Middle frontal gyrus (tissue), 1 donor: Measurements from ENCODE around the gene SDCBP2.
"Not testable (repeated sequence)": the region's sequence is repeated elsewhere in the genome, so short reads cannot be mapped to it uniquely, and the experiment has no call there.

Experiments used
- DNase-seq: peaks from one replicate; pipeline ENCODE4 v3.0.0-alpha.2; 2015; ENCODE audit warnings: low spot score; ENCODE audit errors: extremely low spot score

The SDCBP2 gene

DNA sequence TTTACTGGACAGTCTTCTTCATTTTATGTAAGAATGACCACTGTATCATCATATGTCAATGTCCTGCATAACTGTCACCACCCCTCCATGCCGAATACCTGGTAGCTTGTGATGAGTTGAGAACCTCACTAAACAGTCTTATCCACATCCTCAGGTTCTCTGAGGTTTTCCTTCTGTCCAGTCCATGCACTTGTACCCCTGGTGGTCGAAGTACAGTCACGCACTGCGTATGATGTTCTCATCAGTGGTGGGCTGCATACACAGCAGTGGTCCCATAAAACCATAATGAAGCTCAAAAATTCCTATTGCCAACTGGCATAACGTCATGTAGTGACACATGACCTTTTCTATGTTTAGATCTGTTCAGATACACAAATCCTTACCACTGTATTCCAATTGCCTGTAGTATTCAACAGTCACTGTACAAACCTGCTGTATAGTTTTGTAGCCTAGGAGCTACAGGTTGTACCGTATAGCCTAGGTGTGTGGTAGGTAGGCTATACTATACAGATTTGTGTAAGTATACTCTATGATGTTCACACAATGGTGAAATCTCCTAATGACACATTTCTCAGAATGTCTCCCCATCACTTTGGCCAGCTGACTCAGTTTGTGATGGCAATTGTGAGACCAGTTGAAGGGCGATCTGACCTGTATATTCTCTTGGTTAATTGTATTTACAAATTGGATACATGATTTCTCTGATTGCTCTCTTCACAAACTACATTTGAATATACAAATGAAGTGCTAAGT lies 31.3 kb upstream of the SDCBP2 start:
- no peak for DNase-seq

DNA sequence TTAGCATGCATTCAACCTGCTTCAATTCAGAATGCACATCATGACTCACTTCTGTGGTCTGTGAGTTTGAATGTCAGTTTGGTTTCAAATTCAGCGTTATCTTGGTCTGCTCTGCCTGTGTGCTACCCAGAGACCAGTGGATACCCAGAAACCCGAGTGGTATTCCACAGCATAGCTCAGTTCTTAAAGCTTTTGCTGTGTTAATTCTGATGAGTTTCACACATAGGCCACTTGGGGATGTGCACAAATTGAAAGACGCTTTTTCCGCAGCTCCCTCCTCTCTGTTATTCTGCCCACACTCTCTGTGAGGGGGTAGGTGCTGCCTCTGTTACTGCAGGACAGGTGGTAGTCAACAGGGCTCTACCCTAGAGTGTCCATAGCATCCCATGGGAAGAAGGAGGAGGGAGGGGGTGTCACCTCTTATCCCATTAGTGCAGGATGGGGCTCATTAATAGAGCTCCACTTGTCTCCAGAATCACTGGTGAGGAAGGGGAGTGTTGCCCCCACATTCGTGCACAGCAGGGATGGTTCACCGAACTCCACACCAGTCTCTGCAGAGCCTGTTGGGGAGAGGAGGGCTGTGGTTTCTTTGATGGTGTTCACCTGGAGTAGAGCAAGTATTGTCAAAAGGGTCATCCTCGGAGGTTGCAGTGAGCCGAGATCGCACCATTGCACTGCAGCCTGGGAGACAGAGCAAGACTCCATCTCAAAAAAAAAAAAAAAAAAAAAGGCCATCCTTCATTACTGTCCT lies 29.2 kb upstream of the SDCBP2 start:
- no peak for DNase-seq

DNA sequence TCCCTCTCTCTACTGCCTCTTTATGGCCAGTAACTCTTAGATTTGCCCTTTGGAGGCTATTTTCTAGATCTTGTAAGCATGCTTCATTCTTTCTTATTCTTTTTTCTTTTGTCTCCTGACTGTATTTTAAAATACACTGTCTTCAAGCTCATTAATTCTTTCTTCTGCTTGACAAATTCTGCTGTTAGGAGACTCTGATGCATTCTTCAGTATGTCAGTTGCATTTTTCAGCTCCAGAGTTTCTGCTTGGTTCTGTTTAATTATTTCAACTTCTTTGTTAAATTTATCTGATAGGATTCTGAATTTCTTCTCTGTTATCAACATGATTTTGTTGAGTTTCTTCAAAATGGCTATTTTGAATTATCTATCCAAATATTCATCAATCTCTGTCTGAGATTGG lies 25.0 kb upstream of the SDCBP2 start:
- no peak for DNase-seq

DNA sequence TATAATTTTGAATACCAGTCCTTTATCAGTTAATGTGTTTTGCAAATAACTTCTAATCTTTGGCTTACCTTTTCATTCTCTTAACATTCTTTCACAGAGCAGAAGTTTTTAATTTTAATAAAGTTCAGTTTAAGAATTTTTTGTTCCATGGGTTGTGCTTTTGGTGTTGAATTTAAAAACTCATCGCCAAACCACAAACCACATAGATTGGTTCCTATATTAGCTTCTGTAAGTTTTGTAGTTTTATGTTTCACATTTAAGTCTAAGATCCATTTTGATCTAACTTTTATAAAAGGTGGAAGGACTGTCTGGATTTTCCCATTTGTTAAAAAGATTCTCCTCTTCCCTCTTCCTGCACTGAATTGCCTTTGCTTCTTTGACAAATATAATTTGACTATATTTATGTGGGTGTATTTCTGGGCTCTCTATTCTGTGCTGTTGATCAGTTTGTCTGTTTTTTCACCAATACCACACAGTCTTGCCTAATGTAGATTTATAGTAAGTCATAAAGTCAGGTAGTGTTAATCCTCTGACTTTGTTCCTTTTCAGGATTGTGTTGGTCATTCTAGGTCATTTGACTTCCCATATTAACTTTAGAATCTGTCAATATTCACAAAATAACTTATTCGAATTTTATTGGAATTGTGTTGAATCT lies 17.5 kb upstream of the SDCBP2 start:
- DNase-seq, result no peak

DNA sequence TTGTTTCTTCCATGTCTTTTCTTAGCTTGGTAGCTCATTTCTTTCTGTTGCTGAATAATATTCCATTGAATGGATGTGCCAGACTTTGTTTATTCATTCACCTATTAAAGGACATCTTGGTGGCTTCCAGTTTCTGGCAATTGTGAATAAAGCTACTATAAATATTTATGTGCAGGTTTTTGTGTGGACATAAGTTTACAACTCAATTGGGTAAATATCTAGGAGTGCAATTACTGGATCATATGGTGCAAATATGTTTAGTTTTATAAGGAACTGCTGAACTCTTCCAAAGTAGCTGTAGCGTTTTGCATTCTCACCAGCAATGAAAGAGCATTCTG lies 16.8 kb upstream of the SDCBP2 start:
- no peak for DNase-seq

DNA sequence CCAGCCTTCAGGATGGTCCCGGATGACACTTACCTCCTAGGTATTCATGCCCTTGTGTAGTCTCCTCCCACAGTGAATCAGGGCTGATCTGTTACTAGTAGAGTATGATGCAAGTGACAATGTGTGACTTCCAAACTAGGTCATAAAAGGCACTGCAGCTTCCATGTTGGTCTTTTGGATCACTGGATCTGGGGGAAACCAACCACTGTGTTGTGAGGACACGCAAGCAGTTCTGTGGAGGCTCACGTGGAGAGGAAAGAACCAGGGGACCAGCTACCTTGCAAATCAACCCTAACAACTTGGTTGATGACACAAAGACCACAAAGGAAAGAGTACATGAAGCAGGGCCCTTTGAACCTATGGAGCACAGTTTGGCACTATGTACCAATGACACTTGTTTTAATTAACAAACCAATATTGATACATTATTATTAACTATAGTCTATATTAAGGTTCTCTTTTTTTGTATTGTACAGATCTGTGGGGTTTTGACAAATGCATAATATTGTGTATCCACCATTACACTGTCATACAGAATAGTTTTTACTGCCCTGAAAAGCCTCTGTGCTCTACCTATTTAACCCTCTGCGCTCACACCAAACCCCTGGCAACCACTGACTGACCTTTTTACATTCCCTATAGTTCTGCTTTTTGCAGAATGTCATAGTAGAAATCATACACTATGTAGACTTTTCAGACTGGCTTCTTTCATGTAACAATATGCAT lies 16.3 kb upstream of the SDCBP2 start:
- no peak for DNase-seq

DNA sequence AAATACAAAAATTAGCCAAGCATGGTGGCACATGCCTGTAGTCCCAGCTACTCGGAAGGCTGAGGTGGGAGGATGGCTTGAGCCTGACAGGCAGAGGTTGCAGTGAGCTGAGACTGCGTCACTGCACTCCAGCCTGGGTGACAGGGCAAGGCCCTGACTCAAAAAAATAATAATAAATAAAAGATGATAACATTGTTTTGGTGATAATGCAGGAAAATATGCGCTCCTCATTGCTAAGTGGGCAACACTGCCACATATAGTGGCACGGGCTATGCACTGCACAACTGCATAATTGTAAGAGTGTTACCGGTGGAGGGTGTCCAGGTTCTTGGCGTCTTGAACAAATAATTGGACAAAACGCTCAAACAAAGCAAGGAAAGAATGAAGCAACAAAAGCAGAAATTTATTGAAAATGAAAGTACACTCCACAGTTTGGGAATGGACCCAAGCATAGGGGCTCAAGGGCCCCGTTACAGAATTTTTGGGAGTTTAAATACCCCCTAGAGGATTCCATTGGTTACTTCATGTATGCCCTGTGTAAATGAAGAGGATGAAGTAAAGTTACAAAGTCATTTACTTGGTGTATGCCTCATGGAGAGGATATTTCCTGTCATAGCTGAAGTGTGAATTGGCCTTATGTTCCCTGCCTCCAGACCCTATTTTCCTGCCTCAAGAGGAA lies 14.6 kb upstream of the SDCBP2 start:
- DNase-seq, result not testable (repeated sequence)

DNA sequence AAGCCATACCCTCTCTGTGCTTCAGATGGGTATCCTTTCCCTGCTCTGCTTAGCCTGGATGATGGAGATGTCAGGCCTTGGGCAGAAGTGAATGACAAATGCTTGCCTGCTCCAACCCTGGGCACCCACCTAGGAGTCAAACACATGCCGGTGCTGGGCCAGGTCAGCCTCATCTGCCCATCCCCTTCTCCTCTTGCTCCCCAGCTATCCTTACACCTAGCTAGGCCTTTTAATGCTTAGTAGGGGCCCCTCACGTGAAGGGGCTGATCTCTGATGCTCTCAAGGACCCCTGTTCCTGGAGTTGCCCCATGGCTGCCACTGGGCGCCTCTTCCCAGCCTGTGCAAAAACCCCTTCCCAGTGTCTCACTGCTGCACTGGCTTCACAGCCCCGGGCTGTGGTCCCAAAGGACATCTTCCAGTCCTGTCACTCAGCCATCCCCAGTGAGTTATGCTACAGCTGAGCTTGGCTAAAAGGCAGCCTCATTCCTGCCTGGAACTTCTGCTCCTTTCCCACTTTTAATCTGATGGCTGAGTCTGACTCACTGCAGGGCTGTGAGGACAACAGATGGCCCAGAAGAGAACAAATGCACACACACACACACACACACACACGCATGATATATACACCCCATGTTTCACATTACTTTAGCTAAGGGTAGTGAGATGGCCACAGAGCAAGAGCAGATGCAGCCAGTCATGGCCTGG lies 12.8 kb upstream of the SDCBP2 start:
- DNase-seq, result no peak

DNA sequence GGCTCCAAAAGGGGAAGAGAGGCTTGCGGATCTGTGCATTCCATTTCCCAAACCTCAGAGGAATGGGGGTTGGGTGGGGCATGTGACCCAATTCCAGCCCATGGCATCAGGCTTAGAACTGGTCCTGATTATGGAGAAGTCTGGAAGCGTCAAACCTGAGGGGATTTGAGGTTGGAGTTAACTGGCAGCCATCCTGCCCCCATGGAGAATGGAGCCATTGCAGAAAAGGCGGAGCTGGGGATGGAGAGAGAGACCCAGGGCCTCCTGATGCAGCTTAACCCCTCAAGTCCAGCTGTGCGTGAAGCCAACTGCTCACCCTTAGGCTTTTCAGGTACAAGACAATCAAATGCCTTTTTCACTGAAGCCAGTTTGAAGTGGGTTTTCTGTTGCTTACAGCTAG lies 9.9 kb upstream of the SDCBP2 start:
- DNase-seq, result no peak

DNA sequence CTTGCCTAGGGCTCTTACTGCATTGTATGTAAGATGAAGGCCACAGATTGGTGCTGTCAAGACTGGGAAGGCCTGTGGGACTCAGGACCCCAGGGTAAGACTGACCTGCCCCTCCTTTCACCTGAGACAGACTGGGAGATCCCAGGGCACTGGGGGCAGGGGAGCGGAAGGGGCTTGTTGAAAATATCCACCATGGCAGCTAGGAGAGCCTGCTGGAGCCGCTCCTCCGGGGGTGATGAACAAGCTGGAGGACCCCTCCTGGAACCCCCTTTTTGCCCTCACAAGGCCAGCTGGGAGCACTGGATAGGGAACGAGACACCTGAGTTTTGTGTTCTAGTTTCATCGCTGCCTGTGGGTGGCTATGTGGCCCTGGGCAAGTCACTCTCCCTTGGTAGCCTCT lies 9.2 kb upstream of the SDCBP2 start:
- no peak for DNase-seq

DNA sequence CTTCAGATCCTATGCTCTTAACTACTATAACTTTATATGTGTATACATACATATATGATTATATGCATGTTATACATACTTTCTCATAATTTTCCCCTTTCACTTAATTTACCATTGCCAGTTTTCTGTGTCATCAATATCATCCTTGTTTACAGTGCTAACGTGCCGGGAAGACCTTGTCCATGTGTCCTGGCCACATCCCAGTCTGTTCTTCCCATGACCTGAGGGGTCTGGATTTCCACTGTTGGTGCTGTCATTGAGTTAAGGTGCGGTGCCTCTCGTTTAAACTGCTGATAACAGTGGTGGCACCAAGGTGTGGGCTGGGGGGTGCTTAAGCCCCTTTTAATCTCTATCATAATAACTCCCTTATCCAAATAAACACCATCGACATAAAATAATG lies 8.5 kb upstream of the SDCBP2 start:
- no peak for DNase-seq

DNA sequence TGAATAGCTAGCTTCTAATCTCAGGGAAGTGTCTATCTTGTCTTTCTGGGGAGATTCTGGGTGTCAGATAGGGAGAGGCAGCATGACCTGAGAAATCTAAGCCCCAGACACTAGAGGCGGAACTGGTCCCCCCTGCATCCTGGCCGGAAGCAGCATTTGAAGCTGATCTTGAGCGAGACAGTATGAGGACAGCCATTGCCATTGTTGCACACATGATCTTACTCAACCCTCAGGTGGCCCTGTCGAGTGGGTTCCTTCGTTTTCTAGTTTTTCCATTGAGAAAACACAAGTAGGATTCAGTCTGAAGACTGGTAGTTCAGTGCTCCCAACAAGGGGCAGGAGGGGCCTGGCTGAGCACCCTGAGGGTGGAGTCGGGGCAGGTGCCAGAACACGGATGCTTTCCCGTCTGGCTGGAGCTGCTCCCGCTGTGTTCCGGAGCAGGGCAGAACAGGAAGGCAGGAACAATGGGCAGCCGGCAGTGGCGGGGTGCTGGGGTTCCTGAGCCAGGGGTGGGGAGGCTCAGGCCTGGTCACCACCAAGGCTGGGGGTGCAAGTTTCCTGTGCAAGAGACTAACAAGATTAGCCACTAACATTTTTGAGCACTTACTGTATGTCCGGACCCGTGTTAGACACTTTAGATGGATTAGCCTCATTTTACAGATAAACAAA lies 7.9 kb upstream of the SDCBP2 start:
- DNase-seq, result no peak

DNA sequence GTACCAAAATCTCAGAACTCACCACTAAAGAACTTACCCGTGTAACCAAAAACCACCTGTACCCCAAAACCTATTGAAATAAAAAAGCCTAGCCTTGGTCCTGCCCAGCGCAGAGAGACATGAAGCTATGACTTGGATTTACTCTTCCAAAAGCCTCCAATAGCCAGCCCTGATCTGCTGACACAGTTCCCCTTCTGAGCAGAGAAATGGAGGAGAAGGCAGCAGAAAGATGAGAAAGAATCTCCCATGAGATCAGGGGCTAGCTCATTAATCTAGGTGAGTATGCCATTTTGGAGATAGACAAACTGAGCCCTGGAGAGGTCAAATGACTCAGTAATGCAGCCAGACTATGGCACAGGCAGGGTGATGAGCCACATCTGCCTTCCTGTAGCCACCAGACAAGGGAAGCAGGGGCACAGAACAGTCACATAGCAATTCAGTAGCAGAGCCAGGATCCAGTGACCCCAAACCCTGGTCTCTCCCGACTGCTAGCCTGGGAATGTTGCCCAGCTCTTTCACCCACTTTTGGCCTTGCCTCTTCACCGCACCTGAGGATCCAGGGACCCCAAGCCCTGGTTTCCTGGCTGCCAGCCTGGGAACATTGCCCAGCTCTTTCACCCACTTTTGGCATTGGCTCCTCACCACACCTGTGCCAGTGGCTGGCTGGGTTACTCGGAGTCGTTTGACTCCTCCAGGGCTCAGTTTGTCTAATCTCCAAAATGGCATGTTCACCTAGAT lies 7.2 kb upstream of the SDCBP2 start:
- DNase-seq, result no peak

DNA sequence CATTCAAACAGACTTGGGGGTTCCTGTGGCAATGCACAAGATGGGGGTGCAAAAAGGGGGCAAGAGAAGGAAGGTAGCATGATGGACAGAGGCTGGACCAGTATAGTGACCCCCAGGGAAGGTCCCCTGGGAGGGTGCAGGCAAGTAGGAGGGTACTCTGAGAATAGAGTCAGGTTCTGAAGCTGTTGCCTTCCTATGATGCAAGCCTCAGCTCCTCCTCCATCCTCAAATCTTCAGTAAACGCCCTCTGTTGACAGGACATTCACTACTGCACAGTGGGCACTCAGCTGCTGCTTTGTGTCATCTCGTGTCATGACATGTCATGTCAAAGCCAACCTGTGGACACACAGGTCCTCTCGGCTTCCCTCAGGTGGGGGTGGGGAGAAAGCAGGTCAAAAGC lies 5.8 kb upstream of the SDCBP2 start:
- DNase-seq, result no peak

DNA sequence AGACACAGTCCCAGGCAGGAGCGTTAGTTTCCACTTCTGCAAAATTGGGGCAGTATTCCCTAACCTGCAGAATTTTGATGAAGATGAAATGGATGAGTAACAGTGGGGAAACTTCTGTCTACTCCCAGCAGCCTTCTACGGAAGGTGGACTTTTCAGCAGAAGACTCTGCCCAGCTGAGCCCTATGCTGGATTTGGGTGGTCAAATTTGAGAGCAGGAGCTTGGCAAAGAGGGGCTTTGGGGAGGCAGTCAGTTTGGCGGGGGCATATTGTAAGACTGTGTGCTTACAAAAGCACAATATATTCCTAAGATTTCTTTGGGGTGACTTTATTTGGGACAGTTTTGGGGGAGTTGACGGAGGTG lies 5.4 kb upstream of the SDCBP2 start:
- no peak for DNase-seq

DNA sequence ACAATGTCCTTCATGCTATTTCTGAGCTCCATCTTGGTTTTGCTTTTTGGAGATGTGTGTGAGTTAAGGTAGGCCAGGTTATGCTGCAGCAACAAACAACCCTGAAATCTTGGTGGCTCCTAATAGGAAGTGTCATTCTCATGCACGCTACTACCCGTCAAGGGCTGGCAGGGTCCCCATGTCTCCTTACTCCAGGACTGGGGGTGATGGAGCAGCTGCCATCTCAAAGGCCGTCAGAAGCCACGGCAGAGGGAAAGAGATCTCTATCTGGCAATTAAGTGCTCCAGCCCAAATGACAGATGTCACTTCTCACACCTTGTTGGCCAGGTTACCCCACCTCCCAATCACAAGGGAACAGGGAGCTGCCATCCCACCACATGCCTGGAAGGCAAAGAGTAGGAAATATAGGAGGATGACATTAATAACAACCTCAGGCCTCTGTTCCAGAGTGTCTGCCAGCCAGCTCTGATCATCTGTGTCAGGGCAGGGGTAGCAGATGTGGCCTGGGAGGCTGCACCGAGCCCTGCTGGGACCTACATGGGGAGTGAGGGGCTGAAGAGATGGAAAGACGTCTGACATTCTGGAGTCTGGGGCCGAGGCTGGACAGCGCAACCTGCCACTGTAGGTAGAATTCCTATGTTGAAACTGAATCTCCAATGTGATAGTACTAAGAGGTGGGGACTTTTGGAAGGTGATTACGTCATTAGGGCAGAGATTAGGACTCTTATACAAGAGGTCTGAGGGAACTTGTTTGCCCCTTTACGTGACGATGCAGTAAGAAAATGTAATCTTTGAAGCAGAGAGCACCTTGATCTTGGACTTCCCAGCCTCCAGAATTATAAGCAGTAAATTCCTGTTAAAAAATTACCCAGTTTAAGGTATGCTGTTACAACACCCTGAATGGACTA lies 4.8 kb upstream of the SDCBP2 start:
- no peak for DNase-seq

DNA sequence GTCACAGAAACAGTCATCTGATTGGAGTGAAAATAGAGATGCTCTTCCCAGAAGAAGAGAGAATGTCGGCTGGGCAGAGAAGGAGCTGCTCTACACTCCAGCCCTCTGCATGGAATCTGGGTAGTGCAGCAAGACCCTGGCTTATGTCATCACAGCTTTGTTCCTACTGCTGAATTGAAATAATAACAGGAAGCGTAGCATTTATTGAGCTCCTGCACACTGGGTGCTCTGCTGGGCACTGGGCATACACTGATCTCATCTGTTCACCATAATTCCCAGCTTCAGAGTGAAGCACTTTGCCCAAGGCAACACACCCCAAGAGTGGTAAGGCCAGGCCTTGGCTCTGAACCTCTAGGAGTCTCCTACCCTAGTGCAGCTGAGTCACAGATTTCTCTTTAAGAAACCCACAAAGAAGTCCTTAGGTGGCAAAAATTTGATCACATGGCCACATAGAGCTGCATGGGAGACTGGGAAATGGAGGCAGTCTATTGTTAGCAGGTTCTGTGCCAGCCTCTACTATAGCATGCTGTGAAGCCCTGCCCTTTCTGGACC lies 3.9 kb upstream of the SDCBP2 start:
- no peak for DNase-seq

DNA sequence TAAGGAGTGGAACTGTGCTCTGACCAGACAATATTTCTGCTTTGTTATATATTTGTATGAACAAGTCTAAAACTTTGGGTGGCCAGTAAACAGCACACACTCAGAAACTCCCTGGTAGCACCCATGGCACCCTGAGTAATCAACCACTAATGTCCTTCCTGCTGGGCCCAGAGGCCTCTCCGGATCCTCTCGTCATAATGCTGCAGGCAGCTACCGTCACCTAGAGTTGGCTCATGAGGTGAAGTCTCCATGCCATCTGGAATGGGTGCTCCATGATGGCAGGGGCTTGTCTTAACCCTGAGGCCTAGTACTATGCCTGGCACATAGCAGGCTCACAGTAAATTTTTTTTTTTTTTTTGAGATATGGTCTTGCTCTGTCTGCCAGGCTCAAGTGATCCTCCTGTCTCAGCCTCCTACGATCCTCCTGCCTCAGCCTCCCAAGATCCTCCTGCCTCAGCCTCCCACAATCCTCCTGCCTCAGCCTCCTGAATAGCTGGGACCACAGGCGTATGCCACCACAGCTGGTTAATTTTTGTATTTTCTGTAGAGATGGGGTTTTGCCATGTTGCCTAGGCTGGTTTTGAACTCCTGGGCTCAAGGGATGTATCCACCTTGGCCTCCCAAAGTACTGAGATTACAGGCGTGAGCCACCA lies 3.0 kb upstream of the SDCBP2 start:
- DNase-seq, result no peak
